Fibroblast of gingiva (primary cell): Measurements from ENCODE around the gene LBP.
A peak's percentile ranks its signal among the peaks of the same experiment; 100 is the strongest.
"Not testable (repeated sequence)": the region's sequence is repeated elsewhere in the genome, so short reads cannot be mapped to it uniquely, and the experiment has no call there.

Source experiments
- DNase-seq: peaks from one replicate; pipeline ENCODE4 v3.0.0-alpha.2; 2011; ENCODE audit warnings: low read depth

Gene LBP, protein sequence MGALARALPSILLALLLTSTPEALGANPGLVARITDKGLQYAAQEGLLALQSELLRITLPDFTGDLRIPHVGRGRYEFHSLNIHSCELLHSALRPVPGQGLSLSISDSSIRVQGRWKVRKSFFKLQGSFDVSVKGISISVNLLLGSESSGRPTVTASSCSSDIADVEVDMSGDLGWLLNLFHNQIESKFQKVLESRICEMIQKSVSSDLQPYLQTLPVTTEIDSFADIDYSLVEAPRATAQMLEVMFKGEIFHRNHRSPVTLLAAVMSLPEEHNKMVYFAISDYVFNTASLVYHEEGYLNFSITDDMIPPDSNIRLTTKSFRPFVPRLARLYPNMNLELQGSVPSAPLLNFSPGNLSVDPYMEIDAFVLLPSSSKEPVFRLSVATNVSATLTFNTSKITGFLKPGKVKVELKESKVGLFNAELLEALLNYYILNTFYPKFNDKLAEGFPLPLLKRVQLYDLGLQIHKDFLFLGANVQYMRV

DNA sequence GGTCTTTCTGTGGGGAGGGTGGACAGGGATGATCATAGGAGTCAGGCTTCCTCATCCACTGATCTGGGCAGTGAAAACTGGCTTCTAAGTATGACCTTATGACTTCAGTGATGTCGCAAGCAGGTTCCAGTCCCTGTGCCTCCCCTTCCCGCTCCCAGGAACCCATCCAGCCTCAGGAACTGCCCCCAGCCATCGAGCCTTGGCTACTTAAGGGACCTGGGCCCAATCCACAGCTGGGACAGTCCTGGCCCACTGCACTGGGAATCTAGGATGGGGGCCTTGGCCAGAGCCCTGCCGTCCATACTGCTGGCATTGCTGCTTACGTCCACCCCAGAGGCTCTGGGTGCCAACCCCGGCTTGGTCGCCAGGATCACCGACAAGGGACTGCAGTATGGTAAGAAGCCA is at the start of gene LBP:
Gene LBP, plus strand, starts transcription at position 236 of the 405 bp plus-strand sequence. Its CDS starts 35 bp downstream, at position 271.
- no peak for DNase-seq

DNA sequence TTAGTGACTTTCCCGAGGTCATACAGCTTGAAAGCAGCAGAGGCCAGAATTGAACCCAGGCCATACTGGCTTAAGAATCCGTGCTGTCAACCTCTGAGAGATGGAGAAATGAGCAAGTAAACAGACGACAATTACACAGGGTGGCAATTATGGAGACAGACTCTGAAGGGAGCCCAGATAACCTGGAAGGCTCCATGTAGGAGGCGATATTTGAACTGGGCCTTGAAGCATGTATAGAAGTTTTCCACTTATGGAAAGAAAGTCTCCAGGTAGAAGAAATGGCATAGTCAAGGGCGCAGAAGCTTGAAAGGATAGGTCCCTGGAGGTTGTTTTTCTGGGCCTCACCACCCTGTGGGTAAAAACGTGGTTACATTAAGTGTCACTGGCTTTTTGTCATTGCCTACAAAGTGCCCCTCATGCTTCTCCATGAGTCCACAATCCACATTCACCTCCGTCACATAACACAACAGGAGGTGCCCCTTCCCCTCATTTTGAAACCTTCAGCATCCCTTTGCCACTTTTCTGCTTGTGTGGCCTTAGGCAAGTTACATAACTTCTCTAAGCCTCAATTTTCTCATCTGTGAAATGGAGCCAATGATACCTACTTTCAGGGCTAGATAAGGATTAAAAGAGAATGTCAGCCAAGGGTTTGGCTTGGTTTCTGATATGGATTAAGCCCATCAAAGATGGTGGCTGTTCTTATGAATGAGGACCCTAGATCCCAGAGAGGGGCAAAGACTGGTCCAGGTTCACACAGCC is 48.2 kb upstream of the LBP start:
- DNase-seq = no peak

DNA sequence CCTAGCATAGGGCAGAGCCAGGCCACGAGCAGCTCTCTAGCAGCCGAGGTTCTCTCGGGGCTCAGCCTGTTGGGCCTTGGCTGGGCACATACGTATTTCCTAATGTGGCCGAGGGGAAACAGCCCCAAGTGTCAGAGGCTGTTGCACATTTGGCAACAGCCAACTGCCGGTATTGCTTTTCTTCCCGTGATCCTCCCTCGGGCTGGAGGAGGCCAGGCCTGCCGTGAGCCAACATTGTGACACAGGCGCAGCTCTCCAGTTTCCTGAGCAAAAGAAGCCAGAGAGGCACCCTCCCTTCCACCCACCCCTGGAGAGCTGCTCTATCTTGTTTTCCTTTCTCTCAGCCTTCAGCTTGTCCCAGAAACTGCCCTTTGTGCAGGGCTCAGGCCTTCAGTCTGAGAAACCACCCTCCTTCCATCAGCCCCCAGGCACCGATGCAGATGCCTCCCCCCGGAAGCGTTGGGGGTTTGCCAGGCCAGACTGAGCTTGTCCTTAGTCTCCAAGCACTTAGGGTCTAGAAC is 47.5 kb upstream of the LBP start:
- peak; percentile 89 for DNase-seq

DNA sequence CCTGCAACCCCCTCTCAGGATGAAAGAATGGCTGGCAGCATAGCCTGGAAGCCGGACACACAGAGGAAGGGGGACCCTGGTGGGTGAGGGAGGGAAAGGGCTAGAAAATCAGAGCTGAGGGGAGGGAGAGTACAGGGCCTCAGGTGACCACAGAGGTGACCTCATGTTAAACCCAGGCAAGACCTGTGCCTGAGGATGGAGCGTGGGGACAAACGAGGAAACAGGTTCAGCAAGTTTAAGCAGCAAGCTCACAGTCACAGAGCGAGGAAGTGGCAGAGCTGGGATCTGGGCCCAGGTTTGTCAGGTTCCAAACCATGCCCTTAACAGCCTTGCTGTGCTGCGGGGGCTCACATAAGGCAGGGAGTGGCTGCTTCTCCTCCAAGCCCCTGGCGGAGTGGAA is 46.3 kb upstream of the LBP start:
- no peak for DNase-seq

DNA sequence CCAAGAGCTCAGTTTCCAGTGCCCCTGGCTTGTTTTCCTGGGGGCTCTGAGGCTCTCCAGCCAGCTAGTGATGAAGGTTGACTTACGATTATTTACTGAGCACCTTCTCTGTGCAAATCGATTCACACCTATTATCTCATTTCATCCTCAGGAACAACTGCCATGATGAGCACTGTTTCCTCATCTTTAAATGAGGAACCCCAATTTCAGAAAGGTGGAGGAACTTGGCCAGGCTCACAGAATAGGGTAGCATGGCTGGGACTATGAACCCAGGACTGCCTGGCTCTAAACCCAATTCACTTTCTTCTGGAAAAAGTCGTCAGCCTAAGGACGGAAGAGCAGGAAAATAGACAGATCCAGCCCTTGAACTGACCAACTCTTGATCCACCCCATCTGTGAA is 45.8 kb upstream of the LBP start:
- no peak for DNase-seq

DNA sequence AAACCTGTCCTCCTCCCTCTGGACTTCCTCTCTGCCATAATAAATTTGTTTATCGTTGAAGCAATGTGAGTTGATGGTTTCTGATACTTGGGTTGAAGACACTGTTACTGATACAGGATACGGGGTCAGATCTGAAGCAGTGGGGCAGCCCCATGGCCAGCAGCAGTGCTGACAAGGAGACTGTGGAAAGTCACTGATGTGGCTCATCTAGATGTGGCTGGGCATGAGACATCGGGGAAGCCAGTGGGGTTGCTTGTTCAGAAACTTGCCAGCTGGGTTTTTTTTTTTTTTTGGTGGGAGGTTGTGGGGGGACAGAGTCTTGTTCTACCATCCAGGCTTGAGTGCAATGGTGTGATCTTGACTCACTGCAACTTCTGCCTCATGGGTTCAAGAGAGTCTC is 45.0 kb upstream of the LBP start:
- no peak for DNase-seq

DNA sequence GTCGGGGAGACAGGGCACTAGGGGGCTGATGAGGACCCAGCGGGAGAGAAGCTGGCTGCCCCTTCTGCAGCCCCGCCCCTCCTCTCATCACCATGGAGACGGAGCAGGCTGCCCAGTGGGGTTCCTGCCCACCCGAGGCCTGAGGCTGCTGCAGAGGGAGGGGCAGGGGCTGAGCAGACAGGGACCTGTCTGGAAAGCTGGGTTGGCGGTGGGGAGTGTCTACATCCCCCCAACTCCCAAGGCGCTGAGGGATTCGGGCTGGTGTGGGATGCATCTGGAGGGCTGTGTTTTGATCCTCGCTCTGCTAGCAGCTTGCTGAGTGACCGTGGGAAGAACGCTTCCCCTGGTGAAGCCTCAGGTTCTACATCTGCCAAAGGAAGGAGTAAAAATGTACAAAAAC is 43.5 kb upstream of the LBP start:
- DNase-seq = no peak

DNA sequence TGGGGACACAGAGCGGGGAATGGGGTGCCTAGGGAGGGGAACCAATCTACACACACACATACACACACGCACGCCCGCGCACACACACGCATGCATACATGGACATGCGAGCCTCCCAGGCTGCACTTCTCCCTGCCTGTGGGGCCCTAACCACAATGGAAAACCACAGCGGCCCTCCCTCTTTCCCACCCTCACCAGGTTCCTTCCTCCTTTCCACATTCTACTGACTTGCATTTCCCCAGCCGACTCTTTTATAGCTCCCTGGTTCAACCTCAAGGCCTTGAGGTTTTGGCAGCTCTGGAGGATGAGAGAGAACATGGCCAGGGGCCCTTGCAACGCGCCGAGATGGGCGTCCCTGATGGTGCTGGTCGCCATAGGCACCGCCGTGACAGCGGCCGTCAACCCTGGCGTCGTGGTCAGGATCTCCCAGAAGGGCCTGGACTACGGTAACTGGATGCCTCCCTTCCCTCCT is 42.3 kb upstream of the LBP start, which contains the start of gene BPI:
Gene BPI, plus strand, starts transcription at position 249 of the 472 bp plus-strand sequence. Its CDS starts 68 bp downstream, at position 317.
- DNase-seq = no peak

DNA sequence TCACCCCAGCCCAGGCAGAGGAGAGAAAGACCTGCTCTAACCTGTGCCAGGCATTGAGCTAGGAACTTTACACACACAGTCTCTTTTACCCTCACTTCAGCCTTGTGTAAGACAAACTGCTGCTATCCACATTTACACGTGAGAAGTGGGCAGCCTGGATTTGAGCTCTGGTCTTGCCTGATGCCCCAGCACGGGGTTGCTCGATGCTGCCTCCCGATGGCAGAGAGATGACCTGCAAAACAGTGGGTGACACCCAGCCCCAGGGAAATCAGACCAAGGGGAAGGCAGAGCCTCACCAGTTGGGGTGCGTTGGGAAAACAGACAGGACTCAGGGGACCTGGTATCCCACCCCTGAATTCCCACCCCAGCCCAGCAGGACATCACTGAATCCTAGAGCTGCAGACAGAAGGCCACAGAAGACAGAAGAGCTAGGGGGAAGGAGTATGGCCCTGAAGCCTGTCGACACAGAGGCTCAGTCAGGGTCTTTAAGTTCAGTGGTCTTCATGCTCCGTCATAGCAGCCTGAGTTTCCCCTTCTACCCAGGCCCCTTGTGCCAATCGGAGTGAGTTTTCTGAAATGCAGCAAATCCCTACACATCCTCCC is 41.3 kb upstream of the LBP start:
- DNase-seq = peak; percentile 17

DNA sequence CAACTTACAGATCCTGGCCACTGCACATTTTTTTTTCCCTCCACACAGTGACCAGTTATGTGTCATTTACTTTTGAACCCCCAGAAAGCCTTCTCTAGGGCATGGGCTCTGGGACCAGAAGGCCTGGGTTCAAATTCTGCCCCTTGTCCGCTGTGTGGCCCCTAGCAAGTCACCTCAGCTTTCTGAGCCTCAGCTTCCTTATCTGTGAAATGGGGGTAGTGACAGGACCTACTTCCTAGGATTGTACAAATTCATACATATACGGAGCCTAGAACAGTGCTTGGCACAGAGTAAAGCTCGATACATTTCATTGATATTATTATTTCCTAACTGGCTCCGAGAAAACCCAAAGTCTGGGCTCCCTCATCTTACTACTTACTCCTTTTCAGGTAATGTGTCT is 40.7 kb upstream of the LBP start:
- no peak for DNase-seq

DNA sequence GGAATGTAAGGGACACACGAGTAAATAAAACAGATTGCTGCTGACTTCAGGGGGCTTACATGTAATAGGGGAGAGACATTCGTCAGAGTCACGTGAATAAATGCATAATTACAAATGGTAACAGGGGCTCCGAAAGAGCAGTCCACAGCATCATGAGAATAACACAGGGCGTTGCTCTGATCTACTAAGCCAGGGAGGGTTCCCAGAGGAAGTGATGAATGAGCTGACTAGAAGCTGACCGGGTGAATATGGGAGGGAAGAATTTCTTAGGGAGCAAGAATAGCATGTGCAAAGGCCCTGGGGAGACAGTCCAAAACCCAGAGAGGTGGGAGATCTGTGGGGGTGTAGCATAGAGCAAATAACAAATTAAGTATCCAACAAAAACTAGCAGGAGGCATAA is 39.9 kb upstream of the LBP start:
- DNase-seq = no peak

DNA sequence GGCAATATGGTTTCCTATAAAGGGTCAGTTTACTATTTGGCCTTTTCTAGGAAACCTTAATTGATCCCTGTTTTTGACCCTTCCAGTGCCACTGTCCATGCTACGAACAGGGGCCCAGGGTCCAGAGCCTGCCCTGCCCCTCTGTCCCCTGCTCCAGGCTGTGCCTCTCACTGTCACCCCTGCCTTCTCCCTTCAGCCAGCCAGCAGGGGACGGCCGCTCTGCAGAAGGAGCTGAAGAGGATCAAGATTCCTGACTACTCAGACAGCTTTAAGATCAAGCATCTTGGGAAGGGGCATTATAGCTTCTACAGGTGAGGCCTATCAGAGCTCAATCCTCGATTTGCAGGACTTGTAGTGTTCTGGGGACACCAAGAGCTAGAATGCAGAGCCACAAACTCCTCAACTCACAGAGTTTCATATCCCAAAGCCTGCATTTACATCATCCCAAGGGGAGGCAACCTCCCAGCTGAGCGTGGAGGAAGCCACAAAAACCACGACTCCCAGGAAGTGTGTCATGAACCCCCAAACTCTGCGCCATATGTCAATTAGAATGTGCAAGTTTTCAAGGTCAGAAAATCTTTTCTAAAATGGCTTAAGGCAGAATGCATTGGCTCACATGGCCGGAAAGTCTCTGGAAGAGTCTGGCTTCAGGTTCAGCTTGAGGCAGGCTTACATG is 38.8 kb upstream of the LBP start:
- DNase-seq = peak; percentile 12

DNA sequence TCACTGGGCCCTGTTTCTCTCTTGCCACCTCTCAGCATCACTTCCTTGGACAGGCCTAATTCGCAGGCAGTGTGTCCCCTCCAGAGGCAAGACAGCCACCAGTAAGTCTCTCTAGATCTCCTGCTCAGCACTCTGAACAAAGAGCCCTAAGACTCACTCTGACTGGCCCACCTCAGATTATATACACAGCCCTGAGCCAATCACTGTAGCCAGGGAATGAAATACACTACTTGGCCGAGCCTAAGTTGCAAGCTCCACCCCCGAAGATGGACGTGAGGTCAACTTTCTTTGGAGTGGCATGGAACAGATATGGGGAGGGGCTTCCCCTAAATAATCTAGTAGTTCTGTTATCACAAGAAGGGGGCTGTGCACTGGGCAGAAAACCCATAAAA is 38.2 kb upstream of the LBP start:
- no peak for DNase-seq

DNA sequence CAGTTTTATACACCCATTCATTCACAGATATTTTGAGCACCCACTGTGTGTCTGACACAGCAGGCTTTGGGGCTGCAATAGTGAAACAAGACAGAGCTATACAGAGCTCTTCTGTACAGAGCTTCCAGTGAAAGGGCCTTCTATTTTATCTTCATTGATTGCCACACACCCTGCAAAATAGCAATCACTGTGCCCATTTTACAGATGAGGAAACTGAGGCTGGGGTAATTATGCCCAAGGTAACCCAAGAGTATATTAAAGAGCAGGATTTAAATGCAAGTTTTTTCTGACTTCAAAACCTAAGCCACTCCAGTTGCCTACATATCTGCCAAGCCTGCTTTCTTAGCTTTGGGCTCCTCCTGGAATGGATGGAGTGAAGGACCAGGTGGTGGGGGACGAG is 37.8 kb upstream of the LBP start:
- no peak for DNase-seq

DNA sequence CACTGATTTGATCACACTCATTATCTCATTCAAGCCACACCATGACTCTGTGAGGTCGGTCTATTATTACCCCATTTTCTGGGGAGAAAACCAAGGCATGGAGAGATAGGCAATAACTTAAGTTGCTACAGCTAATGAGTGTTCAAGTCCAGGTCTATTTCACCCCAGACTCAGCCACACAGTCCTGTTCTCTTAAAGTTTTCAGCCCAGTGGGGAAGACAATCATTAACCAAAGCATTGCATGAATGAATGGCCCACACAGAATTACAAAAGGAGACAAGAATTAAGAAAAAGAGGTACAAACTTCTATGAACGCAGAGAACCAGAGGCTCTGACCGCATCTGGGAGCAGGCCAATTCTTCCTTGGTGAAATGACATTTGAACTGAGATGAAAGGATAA is 35.2 kb upstream of the LBP start:
- no peak for DNase-seq

DNA sequence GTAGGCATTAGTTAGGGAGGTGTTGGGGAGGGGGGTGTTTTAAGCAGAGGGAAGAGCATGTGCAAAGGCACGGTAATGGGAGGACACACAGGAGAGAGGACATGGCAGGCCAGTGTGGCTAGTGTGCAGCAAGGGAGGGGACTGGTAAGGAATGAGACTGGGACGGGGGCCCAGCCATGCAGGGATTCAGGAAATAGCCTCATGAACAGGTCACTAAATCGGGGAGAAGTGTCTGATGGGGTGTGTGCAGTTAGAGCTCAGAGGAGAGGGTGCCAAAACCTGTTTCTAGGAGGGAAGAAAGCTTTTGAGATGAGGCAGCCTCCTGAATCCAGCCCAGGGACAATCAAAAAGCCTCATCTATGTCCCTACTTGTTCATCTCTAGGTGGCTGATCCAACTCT is 34.8 kb upstream of the LBP start:
- no peak for DNase-seq

DNA sequence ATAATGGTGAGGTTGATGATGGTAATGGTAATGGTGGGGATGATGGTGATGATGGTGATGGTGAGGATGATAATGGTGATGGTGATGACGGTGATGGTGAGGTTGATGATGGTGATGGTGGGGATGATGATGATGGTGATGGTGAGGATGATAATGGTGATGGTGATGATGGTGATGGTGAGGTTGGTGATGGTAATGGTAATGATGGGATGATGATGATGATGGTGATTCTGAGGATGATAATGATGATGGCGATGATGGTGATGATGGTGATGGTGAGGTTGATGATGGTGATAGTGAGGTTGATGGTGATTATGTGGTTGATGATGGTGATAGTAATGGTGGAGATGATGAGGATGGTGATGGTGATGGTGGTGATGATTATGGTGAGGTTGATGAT is 32.6 kb upstream of the LBP start:
- no peak for DNase-seq

DNA sequence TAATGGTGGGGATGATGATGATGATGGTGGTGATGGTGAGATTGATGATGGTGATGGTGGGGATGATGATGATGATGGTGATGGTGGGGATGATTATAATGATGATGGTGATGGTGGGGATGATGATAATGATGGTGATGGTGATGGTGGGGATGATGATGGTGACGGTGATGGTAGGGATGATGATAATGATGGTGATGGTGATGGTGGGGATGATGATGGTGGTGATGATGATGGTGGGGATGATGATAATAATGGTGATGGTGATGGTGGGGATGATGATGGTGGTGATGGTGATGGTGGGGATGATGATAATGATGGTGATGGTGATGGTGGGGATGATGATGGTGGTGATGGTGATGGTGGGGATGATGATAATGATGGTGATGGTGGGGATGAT is 31.9 kb upstream of the LBP start:
- not testable (repeated sequence) for DNase-seq

DNA sequence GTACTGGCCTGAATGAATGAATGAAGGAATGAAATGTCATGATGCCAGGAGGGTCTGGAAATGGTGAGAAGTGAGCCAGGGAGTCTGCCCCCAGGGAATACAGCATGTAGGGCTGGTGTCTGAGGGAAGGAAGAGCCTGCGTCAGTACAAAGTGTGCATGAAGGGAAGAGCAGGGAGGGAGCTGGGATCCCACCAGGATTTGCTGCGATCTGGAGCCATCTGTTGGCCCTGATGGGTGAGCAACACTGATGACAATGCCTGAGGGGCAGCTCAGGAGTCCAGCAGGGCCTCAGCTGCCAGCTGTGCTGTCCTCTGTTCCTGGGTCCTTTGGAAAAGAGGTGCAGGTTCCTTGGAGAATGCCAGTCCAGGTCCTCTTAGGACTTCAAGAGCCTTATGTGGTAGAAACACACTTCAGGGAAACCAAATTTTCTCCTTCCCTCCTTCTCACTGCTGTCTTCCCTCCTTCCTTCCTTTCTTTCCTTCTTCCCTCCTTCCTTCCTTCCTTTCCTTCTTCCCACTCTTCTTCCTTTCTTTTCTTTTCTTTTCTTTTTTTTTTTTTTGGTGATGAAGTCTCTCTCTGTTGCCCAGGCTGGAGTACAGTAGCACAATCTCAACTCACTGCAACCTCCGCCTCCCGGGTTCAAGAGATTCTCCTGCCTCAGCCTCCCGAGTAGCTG is 30.9 kb upstream of the LBP start:
- DNase-seq = peak; percentile 17

DNA sequence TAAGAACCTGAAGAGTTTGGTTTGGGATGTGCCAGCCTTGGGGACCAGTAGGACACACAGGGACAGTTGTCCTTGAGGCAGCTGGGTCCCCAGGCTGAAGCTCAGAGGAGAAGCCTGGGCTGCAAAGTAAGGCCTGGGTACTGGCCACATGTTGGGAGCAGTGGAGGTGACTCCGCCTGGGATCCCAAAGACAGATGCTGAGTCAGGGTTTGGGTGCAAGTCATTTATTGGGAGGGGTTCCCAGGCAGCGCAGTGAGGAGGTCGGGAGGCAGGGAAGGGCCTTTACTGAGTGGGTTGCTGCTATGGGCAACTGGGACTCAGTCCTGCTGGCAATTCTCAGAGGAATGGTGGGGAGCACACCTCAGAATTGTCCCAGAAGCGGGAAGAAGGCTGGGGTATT is 29.9 kb upstream of the LBP start:
- DNase-seq = no peak

DNA sequence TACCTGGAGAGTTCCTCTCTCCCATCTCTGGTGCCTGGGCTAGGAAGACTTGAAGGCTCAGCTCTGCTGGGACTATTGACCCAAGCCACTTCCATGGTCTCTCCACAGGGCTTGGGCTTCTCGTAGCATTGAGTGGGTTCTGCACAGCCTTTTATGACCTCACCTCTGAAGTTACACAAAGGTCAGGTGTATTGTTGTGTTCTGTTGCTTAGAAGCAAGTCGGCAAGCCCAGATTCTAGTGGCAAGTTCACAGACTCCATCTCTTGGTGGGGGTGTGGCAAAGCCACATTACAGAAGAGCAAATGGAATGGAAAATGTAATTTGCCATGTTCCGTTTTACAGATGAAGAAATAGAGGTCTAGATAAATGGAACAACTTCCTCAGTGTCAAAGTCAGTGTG is 28.9 kb upstream of the LBP start:
- no peak for DNase-seq
